ENCODE measurements around the gene MYO1H.

The MYO1H gene

DNA sequence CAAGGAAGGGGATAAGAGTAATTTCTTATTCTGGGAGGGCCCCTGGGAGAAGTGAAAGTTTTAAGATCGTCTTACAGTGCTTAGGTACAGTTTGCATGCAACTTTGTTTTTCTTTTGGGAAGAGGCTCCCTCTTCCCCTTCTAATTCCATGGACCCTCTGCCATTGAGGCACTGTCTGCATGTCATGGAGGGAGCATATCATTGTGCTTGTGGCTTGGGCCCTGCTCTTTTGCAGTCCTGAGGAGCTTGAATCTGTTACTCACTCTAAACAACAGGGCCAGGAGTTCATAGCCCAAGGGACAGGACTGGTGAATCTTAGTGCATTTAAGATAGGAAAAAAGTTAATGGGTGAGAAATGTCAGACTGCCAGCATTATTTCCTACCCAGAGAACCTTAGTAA, 132.1 kb downstream of the MYO1H start:
- in situ Hi-C loops (cut with HindIII; ENCODE audit: low pct_ligation_motif_present, low pct_unique_long_range_greater_than_20kb, low sequenced_read_pairs) = no loop called here
- no peak for DNase-seq

- DNase-seq = no peak
- in situ Hi-C loops (cut with HindIII; ENCODE audit: low pct_ligation_motif_present, low pct_unique_long_range_greater_than_20kb, low sequenced_read_pairs) = no loop called here
These were observed 132.7 kb downstream of the MYO1H start for GRCh38 chr12:109480356-109480755.

DNA sequence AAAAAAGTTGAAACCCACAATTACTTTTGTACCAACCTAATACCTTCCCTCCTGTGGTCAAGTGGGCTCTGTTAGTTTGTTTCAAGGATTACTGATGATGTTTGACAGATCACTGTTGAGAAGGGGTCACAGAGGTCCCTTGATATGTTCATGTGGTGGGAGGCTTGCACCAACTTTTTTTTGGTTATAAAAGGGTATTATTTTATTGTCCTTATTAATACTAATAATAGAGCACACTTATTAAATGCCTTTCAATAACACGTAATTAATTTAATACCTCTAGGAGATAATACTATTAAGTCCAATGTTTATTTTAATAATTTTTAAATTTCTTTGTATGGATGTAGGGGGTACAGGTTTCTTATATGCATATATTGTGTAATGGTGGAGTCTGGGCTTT, 134.2 kb downstream of the MYO1H start:
- DNase-seq = no peak
- in situ Hi-C loops (cut with HindIII; ENCODE audit: low pct_ligation_motif_present, low pct_unique_long_range_greater_than_20kb, low sequenced_read_pairs) = no loop called here

GRCh38 chr12:109482491-109482890, 134.8 kb downstream of the MYO1H start:
- in situ Hi-C loops (cut with HindIII; ENCODE audit: low pct_ligation_motif_present, low pct_unique_long_range_greater_than_20kb, low sequenced_read_pairs) = no loop called here
- DNase-seq = no peak

GRCh38 chr12:109482894-109483293, 135.2 kb downstream of the MYO1H start:
- in situ Hi-C loops (cut with HindIII; ENCODE audit: low pct_ligation_motif_present, low pct_unique_long_range_greater_than_20kb, low sequenced_read_pairs) = no loop called here
- DNase-seq = no peak

DNA sequence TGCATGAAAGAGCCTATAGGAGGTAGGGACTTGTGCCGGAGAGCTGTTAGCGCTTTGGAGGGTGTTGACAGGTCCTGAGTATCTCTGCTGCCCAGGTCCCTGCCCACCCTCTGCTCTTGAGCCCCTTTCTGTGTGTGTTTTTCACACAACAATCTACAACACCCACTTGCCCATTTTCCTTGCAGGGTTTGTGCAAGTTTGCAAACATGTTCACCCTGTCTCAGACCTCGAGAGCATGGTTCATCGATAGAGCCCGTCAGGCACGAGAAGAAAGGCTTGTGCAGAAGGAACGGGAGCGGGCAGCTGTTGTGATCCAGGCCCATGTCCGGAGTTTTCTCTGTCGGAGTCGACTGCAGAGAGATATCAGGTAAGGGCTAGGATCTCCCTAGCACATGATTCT, 135.6 kb downstream of the MYO1H start:
- in situ Hi-C loops (cut with HindIII; ENCODE audit: low pct_ligation_motif_present, low pct_unique_long_range_greater_than_20kb, low sequenced_read_pairs) = no loop called here

GRCh38 chr12:109485201-109485600, 137.5 kb downstream of the MYO1H start:
- no peak for DNase-seq
- in situ Hi-C loops (cut with HindIII; ENCODE audit: low pct_ligation_motif_present, low pct_unique_long_range_greater_than_20kb, low sequenced_read_pairs) = no loop called here

More for the DNA sequence above, 135.6 kb downstream of the MYO1H start:
- no peak for DNase-seq

DNA sequence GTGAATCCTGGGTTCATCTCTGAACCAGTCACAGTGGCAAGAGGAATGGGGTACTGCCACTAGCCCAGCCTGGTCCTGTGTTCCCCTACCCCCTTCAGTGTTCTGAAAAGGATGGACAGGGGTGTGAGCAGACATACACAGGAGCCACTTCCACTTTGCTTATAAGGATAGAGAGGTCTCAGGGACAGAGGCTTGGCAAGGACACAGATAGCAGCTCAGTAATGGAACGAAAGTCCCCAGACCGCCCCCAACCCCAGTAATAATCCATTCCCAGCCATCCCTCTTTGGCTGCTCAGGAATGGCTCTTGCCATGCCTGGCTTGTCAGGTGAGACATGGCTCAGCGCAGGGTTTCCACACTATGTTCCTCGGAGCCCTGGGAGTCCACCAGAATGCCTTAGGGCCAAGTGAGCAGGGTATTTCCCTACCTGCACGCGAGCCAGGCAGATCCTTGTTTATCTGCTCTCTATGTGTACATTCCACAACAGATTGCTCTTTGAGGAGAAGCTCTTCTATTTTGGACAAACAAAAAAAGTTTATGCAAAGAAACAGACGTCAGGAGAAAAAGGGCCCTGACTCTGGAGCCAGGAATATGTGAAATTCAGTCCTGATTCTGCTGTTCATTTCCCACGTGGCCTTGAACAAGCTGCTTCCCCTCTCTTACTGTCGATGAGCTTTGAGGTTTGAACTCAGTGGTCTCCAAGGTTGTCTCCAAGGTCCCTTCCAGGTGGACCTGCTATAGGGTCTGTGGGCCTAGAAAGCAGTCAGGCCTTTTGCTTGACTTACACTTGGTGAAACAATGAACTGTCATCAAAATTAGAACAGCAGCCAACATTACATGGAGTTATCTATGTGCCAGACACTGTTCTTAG, 139.7 kb downstream of the MYO1H start:
- DNase-seq = no peak
- in situ Hi-C loops (cut with HindIII; ENCODE audit: low pct_ligation_motif_present, low pct_unique_long_range_greater_than_20kb, low sequenced_read_pairs) = no loop called here

DNA sequence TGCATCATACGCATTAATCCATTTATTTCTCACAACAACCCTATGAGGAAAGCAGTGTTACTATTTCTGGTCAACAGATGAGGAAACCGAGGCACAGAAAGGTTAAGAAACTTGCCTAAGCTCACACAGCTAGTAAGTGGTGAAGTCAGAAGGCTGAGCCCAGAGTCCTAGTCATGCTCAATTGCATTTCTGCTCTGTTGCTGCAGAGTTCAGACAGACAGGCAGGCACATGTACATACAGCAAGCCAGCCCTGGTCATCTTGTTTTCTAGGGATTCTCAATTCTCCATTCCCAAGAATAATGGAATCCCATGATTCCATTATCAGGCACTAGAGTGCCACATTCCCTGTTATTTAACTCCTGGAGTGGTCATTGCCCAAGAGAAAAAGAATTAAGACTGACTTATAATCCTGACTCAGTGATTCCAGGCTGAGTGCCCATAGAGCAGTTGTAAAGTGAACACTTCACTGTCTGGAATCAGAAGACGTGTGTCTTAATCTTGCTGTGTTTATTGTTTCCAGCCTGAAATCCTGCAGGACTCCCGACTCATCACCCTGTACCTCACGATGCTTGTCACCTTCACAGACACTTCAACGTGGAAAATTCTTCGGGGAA, 140.5 kb downstream of the MYO1H start:
- no peak for DNase-seq
- in situ Hi-C loops (cut with HindIII; ENCODE audit: low pct_ligation_motif_present, low pct_unique_long_range_greater_than_20kb, low sequenced_read_pairs) = no loop called here

DNA sequence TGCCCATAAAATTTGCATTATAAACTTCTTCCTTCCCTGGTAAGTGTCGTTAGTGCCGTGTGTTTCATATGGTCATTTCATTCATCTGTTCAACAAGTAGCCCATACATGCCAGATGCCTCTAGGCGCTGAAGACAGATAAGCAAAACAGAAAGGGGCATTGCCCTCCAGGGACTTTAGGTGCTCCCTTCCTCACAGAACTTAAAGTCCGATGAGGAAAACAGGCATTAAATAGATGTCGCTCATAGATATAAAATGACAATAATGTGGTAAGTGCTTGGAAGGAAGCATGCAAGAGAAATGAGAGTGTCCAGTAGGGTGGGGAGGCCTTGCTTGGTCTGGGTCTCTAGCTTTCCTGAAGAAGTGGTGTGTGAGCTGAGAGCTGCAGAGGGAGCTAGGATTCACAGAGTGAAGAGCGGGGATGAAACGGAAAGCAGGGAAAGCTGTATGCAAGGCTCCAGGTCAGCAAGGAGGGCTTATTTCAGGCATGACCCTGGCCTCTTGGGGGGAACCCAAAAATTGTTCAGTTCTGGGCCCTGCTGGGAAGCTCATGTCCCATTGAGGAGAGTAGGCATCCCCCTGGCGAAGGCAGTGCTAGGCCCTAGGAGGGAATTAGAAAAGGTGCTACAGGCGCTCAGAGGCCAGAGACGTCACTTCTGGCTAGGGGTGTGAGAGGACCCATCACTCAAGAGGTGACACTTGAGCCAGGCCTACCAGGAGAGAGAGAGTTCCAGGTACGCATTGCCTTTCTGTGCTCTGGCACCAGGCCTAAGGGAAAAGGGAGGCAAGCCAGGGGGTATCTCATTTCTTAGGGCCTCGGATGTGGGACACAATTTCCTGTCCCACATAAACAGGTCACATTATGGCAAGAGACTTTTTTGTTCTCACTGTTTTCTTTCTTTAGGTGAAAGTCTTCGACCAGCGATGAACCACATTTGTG, 141.6 kb downstream of the MYO1H start:
- no peak for DNase-seq
- in situ Hi-C loops (cut with HindIII; ENCODE audit: low pct_ligation_motif_present, low pct_unique_long_range_greater_than_20kb, low sequenced_read_pairs) = no loop called here

- in situ Hi-C loops (cut with HindIII; ENCODE audit: low pct_ligation_motif_present, low pct_unique_long_range_greater_than_20kb, low sequenced_read_pairs) = no loop called here
- DNase-seq = no peak
These were observed 142.4 kb downstream of the MYO1H start for GRCh38 chr12:109489955-109490565.

GRCh38 chr12:109491671-109492070, 144.0 kb downstream of the MYO1H start:
- in situ Hi-C loops (cut with HindIII; ENCODE audit: low pct_ligation_motif_present, low pct_unique_long_range_greater_than_20kb, low sequenced_read_pairs) = no loop called here
- no peak for DNase-seq

DNA sequence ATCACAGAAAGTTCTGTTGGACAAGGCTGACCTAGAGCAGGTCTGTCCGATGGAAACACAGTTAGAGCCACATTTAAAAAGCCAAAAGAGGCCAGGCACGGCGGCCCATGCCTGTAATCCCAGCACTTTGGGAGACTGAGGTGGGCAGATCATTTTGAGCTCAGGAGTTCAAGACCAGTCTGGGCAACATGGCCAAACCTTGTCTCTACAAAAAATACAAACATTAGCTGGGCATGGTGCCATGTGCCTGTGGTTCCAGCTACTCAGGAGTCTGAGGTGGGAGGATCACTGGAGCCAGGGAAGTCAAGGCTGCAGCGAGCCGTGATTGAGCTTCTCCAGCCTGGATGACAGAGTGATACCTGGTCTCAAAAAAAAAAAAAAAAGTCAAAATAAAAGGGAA, 144.7 kb downstream of the MYO1H start:
- in situ Hi-C loops (cut with HindIII; ENCODE audit: low pct_ligation_motif_present, low pct_unique_long_range_greater_than_20kb, low sequenced_read_pairs) = no loop called here

DNA sequence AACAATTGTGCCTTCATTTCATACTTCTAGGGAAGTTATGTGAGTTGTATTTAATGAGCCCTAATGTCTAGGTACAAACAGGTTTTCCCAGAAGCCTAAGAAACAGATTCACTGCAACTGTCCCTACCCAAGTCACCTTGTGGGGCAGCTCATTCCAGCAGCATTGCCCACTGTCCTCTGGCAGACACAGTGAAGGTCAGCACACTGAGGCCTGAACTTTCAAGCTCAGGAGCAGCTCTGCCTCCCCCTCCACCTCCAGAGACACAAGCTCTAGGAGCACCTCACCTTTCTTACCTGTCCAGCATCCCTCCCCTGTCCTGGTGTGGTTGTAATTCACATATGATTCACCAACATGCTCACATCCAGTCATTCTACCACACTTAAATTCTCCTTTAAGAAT, 145.4 kb downstream of the MYO1H start:
- in situ Hi-C loops (cut with HindIII; ENCODE audit: low pct_ligation_motif_present, low pct_unique_long_range_greater_than_20kb, low sequenced_read_pairs) = no loop called here
- DNase-seq = no peak

More for the DNA sequence above, 144.7 kb downstream of the MYO1H start:
- no peak for DNase-seq

DNA sequence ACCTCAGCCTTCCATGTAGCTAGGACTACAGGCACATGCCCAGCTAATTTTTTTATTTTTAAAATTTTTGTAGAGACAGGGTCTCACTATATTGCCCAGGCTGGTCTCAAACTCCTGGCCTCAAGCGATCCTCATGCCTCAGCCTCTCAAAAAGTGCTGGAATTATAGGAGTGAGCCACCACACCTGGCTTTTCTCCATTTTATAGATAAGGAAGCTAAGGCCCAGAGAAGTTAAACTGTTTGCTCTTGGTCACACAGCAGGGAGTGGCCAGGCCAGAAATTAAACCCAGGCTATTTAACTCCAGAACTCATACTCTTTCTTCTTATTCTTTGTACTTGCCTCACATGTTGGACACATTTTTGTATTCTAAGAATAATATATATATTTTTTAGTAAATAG, 146.2 kb downstream of the MYO1H start:
- in situ Hi-C loops (cut with HindIII; ENCODE audit: low pct_ligation_motif_present, low pct_unique_long_range_greater_than_20kb, low sequenced_read_pairs) = no loop called here
- no peak for DNase-seq

GRCh38 chr12:109494348-109494881, 146.7 kb downstream of the MYO1H start:
- no peak for DNase-seq

DNA sequence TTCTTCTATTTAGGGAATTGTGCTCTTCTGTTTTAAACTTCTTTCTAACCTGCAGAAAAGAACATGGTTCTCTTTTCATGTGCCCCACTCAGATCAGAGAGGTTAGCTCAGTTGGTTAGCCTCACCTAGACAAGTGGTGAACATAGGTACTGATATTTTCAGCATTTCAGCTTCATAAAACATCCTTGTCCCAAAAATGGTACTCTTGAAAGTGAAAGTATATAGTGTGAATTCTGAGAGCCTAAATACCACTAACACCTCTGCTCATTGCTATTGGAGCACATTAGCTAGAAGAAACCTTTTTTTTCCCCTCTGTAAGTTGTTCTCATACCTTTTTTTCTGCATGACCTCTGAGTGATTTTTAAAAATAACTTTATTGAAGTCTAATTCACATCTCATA, 147.3 kb downstream of the MYO1H start:
- DNase-seq = no peak
- in situ Hi-C loops (cut with HindIII; ENCODE audit: low pct_ligation_motif_present, low pct_unique_long_range_greater_than_20kb, low sequenced_read_pairs) = no loop called here

More at GRCh38 chr12:109494348-109494881, 146.7 kb downstream of the MYO1H start:
- in situ Hi-C loops (cut with HindIII; ENCODE audit: low pct_ligation_motif_present, low pct_unique_long_range_greater_than_20kb, low sequenced_read_pairs) = no loop called here

DNA sequence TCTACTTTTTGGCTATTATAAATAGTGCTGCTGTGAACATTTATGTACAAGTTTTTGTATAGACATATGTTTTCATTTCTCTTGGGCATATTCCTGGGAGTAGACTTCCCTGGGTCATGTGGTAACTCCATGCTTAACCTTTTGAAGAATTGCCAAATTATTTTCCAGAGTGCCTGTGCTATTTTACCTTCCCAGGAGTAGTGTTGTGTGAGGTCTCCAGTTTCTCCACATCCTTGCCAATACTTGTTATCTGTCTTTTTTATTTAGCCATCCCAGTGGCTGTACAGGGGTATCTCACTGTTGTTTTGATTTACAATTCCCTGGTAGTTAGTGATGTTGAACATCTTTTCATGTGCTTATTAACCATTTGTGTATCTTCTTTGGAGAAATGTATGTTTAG, 148.6 kb downstream of the MYO1H start:
- in situ Hi-C loops (cut with HindIII; ENCODE audit: low pct_ligation_motif_present, low pct_unique_long_range_greater_than_20kb, low sequenced_read_pairs) = no loop called here

More for the DNA sequence above, 148.6 kb downstream of the MYO1H start:
- DNase-seq = no peak

All from ACHN (cell line).